Liver (tissue), 9 donors: Measurements from ENCODE around the gene MRPL50. TPM values are rescaled to one million over a fixed set of nuclear protein-coding genes. Genes with fewer than 3 reads are reported as not detected.

Experiments used
- DNase-seq: peaks from one replicate; pipeline ENCODE4 v3.0.0-alpha.2; 2017; ENCODE audit warnings: low spot score
- H3K27ac ChIP-seq, 2 donors: one replicate each; pipeline ENCODE4 v1.7.0; 2013; ENCODE audit warnings: inconsistent platforms in 2 of 2, low read length in 2 of 2, control low read depth in 1 of 2, low read depth in 1 of 2, mild to moderate bottlenecking in 1 of 2
- H3K27me3 ChIP-seq, 4 donors: one replicate each; pipeline versions ENCODE4 v1.6.1 to v1.7.0; 2013; ENCODE audit warnings: low read length in 3 of 4, inconsistent platforms in 1 of 4, mild to moderate bottlenecking in 1 of 4, moderate library complexity in 1 of 4; ENCODE audit not compliant: control insufficient read depth in 4 of 4, insufficient read depth in 4 of 4
- H3K36me3 ChIP-seq, 4 donors: one replicate each; pipeline versions ENCODE4 v1.6.1 to v1.7.0; 2013; ENCODE audit warnings: low read length in 3 of 4, mild to moderate bottlenecking in 3 of 4, low read depth in 1 of 4, moderate library complexity in 1 of 4; ENCODE audit not compliant: control insufficient read depth in 4 of 4, insufficient read depth in 3 of 4
- H3K4me1 ChIP-seq, 4 donors: one replicate each; pipeline versions ENCODE4 v1.6.1 to v1.7.0; 2013; ENCODE audit warnings: low read length in 3 of 4, mild to moderate bottlenecking in 3 of 4, moderate library complexity in 1 of 4; ENCODE audit not compliant: control insufficient read depth in 4 of 4, insufficient read depth in 4 of 4
- H3K4me3 ChIP-seq, 3 donors: one replicate each; pipeline versions ENCODE4 v1.6.1 to v1.7.0; 2013; ENCODE audit warnings: low read length in 3 of 3, control low read depth in 1 of 3, low read depth in 1 of 3, mild to moderate bottlenecking in 1 of 3
- H3K9ac ChIP-seq, 2 donors: one replicate each; pipeline ENCODE4 v1.7.0; 2013; ENCODE audit warnings: low read length in 2 of 2, mild to moderate bottlenecking in 2 of 2, moderate library complexity in 2 of 2, control low read depth in 1 of 2, low read depth in 1 of 2
- H3K9me3 ChIP-seq, 4 donors: one replicate each; pipeline versions ENCODE4 v1.6.1 to v1.7.0; 2013; ENCODE audit warnings: low read length in 3 of 4; ENCODE audit not compliant: control insufficient read depth in 4 of 4
- ATF3 ChIP-seq: IDR thresholded peaks from 2 replicates; pipeline ENCODE4 v1.6.1; 2016; ENCODE audit warnings: antibody characterized with exemption
- CTCF ChIP-seq: fragments of 150-350 bp; IDR thresholded peaks from 2 replicates; pipeline ENCODE4 v1.5.1; 2017; ENCODE audit warnings: improper control_type of control experiment, low read depth, low read length; ENCODE audit not compliant: missing input control
- EGR1 ChIP-seq, 2 donors: IDR thresholded peaks; 2 replicates each; pipeline ENCODE4 v1.6.1; 2016 to 2018; ENCODE audit warnings: antibody characterized with exemption in 2 of 2, low read depth in 2 of 2
- FOXA1 ChIP-seq: IDR thresholded peaks from 2 replicates; pipeline ENCODE4 v1.6.1; 2016; ENCODE audit warnings: antibody characterized with exemption
- FOXA2 ChIP-seq: IDR thresholded peaks from 2 replicates; pipeline ENCODE4 v1.6.1; 2016; ENCODE audit warnings: antibody characterized with exemption
- GABPA ChIP-seq, 2 donors: IDR thresholded peaks in 1 of 2; conservative IDR thresholded peaks in 1 of 2; 2 replicates each; pipeline ENCODE4 v1.6.1; 2016; ENCODE audit warnings: antibody characterized with exemption in 2 of 2, mild to moderate bottlenecking in 1 of 2, moderate library complexity in 1 of 2
- HNF4A ChIP-seq, 2 donors: conservative IDR thresholded peaks; 2 replicates each; pipeline ENCODE4 v1.6.1; 2016; ENCODE audit warnings: antibody characterized with exemption in 2 of 2, mild to moderate bottlenecking in 2 of 2
- HNF4G ChIP-seq: IDR thresholded peaks from 2 replicates; pipeline ENCODE4 v1.6.1; 2016; ENCODE audit warnings: antibody characterized with exemption
- JUND ChIP-seq, 2 donors: IDR thresholded peaks; 2 replicates each; pipeline ENCODE4 v1.6.1; 2016; ENCODE audit warnings: antibody characterized with exemption in 2 of 2
- MAX ChIP-seq: IDR thresholded peaks from 2 replicates; pipeline ENCODE4 v1.6.1; 2016; ENCODE audit warnings: antibody characterized with exemption
- NR2F2 ChIP-seq: IDR thresholded peaks from 2 replicates; pipeline ENCODE4 v1.6.1; 2016; ENCODE audit warnings: antibody characterized with exemption
- RAD21 ChIP-seq, 2 donors: IDR thresholded peaks; 2 replicates each; pipeline ENCODE4 v1.6.1; 2016; ENCODE audit warnings: antibody characterized with exemption in 2 of 2, mild to moderate bottlenecking in 2 of 2
- REST ChIP-seq: IDR thresholded peaks from 2 replicates; pipeline ENCODE4 v1.6.1; 2016; ENCODE audit warnings: antibody characterized with exemption, mild to moderate bottlenecking
- RXRA ChIP-seq, 2 donors: IDR thresholded peaks; 2 replicates each; pipeline ENCODE4 v1.6.1; 2017 to 2018; ENCODE audit warnings: antibody characterized with exemption in 2 of 2, mild to moderate bottlenecking in 1 of 2
- SP1 ChIP-seq: IDR thresholded peaks from 2 replicates; pipeline ENCODE4 v1.6.1; 2018; ENCODE audit warnings: antibody characterized with exemption, mild to moderate bottlenecking
- TAF1 ChIP-seq: conservative IDR thresholded peaks from 2 replicates; pipeline ENCODE4 v1.6.1; 2016; ENCODE audit warnings: antibody characterized with exemption, mild to moderate bottlenecking
- YY1 ChIP-seq: IDR thresholded peaks from 2 replicates; pipeline ENCODE4 v1.6.1; 2016; ENCODE audit warnings: antibody characterized with exemption, mild to moderate bottlenecking
- WGBS: extraction: QIAGEN DNeasy Blood & Tissue Kit; methylation state at CpG from one replicate; pipeline ENCODE4 v1.1.7; 2013; 5-methylcytosine and 5-hydroxymethylcytosine counted together
- polyA plus RNA-seq, 2 donors: library from polyadenylated mRNA; stranded (reverse) in 1 of 2; unstranded in 1 of 2; fragments of 200-250 nt in 1 of 2; fragments of >200 nt in 1 of 2; fragmentation: Nextera tagmentation in 1 of 2; extraction: Ambion mirVana in 1 of 2; gene quantifications; one replicate each; pipeline versions ENCODE4 v1.2.1 to v1.2.3, GENCODE V29; 2013 to 2015
- total RNA-seq, 2 donors: library from RNA; depleted of rRNA; stranded (reverse); fragments of >200 nt; gene quantifications; one replicate each; pipeline ENCODE4 v1.2.3, GENCODE V29; 2014
- TF ChIP-seq, protein P1 (sequence below): IDR thresholded peaks from 2 replicates; pipeline ENCODE4 v1.6.1; 2016; ENCODE audit warnings: antibody characterized with exemption
- donor health status: healthy.
- donor health status: healthy.
- donor health status: healthy.
- donor health status: healthy.
- donor health status: healthy.

Gene MRPL50
- total and polyA plus RNA-seq, 4 donors: 5.7 to 12.3 (median 10.5) TPM

- Histone ChIP-seq H3K4me3 (no peak overlapping the region), H3K27me3 (no peaks in the 10 kb centered on the region), H3K36me3 (peaks cover 0 to 33% (median 25%) of the 10 kb centered on the region in 4 donors), H3K9me3 (no peaks in the 10 kb centered on the region), H3K4me1 (peaks cover 2 to 16% (median 7%) of the 10 kb centered on the region in 4 donors), H3K27ac (peak overlapping the region; percentile 17 to 23), H3K9ac (no peak overlapping the region)
- no peak for DNase-seq
- TF ChIP-seq RXRA (IDR thresholded peaks at IDR 0.05): peak in 1 of 2 donors; percentile 10
- TF ChIP-seq CTCF: no peak
- TF ChIP-seq JUND (IDR thresholded peaks at IDR 0.05): no peak
- TF ChIP-seq NR2F2: no peak
- TF ChIP-seq ATF3: no peak
- no peak for TF ChIP-seq REST
- peak; percentile 23 for TF ChIP-seq HNF4G
- peak; percentile 35 to 57 for TF ChIP-seq HNF4A (conservative IDR thresholded peaks at IDR 0.05)
- TF ChIP-seq EGR1 (IDR thresholded peaks at IDR 0.05; ENCODE audit: low read depth in 2 of 2): no peak
- no peak for TF ChIP-seq RAD21 (IDR thresholded peaks at IDR 0.05)
- TF ChIP-seq, protein P1, sequence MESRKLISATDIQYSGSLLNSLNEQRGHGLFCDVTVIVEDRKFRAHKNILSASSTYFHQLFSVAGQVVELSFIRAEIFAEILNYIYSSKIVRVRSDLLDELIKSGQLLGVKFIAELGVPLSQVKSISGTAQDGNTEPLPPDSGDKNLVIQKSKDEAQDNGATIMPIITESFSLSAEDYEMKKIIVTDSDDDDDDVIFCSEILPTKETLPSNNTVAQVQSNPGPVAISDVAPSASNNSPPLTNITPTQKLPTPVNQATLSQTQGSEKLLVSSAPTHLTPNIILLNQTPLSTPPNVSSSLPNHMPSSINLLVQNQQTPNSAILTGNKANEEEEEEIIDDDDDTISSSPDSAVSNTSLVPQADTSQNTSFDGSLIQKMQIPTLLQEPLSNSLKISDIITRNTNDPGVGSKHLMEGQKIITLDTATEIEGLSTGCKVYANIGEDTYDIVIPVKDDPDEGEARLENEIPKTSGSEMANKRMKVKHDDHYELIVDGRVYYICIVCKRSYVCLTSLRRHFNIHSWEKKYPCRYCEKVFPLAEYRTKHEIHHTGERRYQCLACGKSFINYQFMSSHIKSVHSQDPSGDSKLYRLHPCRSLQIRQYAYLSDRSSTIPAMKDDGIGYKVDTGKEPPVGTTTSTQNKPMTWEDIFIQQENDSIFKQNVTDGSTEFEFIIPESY: no peak
- TF ChIP-seq FOXA2: peak; percentile 11
- no peak for TF ChIP-seq GABPA (IDR thresholded peaks at IDR 0.05 in 1 of 2, conservative IDR thresholded peaks at IDR 0.05 in 1 of 2)
- TF ChIP-seq FOXA1: no peak
- TF ChIP-seq YY1: no peak
- TF ChIP-seq TAF1: no peak
- TF ChIP-seq MAX: no peak
- TF ChIP-seq SP1: no peak
- WGBS: 38% methylated on average over 1 of the region's 1 CpG
Measured at GRCh38 chr9:101359679-101360078, 38.7 kb downstream of the MRPL50 start.
